Lower lobe of right lung (tissue), 2 donors: ENCODE data around the gene SMIM32. TPM values are rescaled to one million over a fixed set of nuclear protein-coding genes. Genes with fewer than 3 reads are reported as not detected.

Experiments
- ATAC-seq, 2 donors: fragments of 200-7000 bp; cut with Tn5 transposase; one replicate each; pipeline ENCODE4 v1.9.1; 2020 to 2022; ENCODE audit warnings: mild to moderate bottlenecking in 2 of 2, moderate library complexity in 2 of 2
- DNase-seq: peaks from one replicate; pipeline ENCODE4 v3.0.0-alpha.2; 2020
- H3K27ac ChIP-seq: fragments of 200-600 bp; one replicate; pipeline ENCODE4 v1.8.0; 2022
- H3K27me3 ChIP-seq: fragments of 200-600 bp; one replicate; pipeline ENCODE4 v1.8.0; 2022; ENCODE audit warnings: low read depth
- H3K36me3 ChIP-seq: fragments of 200-600 bp; one replicate; pipeline ENCODE4 v1.8.0; 2022; ENCODE audit warnings: mild to moderate bottlenecking
- H3K4me1 ChIP-seq: fragments of 200-600 bp; one replicate; pipeline ENCODE4 v1.8.0; 2022
- H3K4me3 ChIP-seq: fragments of 200-600 bp; one replicate; pipeline ENCODE4 v1.8.0; 2022; ENCODE audit warnings: mild to moderate bottlenecking
- H3K9me3 ChIP-seq: fragments of 200-600 bp; one replicate; pipeline ENCODE4 v1.8.0; 2022
- CTCF ChIP-seq: fragments of 200-600 bp; IDR thresholded peaks from one replicate; pipeline ENCODE4 v1.8.0; 2022; ENCODE audit warnings: antibody characterized with exemption, mild to moderate bottlenecking
- intact Hi-C: fragments of 100-400 bp; cut with DNase I; formaldehyde crosslinking; loops from one replicate; pipeline ENCODE4 v1.11.0; 2022
- total RNA-seq: library from RNA; stranded (reverse); fragmentation: NEBNext Ultra II Directional; extraction: Animal tissue kit (Norgen Biotek cat#: 25700); gene quantifications from one replicate; pipeline ENCODE4 v1.2.1, GENCODE V29; 2021
- donor health status: DM: no; HTN: yes; CAD: no; lungs with severe emphysema.

SMIM32 gene
- total RNA-seq, 1 donor from 2014 or later: not detected

DNA sequence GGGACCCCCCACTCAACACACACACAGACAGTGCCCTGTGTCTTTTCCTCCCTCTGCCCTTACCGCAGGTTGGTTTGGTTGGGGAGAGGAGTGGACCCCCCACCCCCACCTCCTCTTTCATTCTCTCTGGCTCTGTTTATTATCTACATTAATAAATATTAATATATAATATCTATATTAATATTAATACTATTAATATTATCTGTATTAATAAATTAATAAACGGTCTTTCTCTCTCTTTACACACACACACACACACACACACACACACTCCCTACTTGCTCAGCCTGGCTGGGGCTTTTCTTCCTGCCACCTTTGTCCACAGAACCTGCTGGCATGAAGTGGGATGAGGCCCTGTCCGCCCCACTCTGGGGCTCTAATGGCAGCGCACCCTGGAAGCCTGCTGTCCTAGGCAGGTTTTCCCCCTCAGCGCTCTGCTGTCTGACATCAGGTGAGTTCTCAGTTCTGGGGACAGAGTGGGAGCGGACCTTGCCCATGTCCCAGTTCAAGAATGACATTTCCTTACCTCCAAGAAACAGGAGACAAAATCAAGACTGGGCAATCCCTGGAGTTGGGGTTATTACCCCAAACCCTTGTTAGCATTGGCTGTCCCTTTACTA lies 10.5 kb upstream of the SMIM32 start:
- no peaks in the 10 kb centered on the region for H3K9me3 ChIP-seq
- intact Hi-C loops: no loop called here
- peaks cover 4% of the 10 kb centered on the region for H3K27me3 ChIP-seq
- no peak for DNase-seq
- no peak overlapping the region for H3K27ac ChIP-seq
- no peak for TF ChIP-seq CTCF
- no peak for ATAC-seq
- no peaks in the 10 kb centered on the region for H3K4me1 ChIP-seq
- H3K36me3 ChIP-seq: no peaks in the 10 kb centered on the region
- H3K4me3 ChIP-seq: no peak overlapping the region

DNA sequence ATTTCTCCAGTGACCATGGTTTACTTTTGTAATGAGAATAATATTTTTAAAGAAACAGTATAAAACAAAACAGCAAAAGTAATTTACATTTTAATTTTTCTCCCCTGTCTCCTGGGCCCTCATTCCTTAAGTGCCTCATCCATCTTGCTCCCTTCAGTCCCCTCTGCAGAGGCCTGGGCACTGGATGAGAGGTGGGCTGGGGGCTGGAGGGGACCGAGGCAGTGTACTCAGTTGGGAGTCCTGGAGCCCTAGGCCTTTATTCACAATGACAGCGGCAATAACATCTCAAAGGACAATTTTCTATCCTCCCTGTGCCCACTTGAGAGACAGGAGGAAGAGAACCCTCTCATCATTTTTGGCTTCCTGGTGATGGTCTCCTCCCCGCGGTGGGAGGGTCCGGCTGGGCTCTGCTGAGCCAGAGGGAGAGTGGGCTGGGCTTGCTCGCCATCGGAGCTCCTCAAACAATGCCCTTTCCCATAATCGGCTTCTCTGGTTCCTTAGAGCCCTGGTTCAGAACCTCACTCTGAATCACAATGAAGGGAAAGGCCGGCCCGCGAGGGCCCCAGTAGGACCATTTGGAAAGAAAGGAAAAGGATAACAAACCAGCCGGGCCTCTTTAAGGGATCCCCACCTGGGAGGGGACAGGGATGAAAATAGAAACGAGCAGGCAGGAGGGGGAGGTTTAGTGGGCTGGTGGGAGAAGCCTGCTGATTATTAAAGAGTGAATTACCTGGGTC lies 9.7 kb upstream of the SMIM32 start:
- H3K27ac ChIP-seq: no peak overlapping the region
- H3K4me3 ChIP-seq: no peak overlapping the region
- H3K4me1 ChIP-seq: no peaks in the 10 kb centered on the region
- no peak for ATAC-seq
- peaks cover 4% of the 10 kb centered on the region for H3K27me3 ChIP-seq
- TF ChIP-seq CTCF: no peak
- no peaks in the 10 kb centered on the region for H3K36me3 ChIP-seq
- intact Hi-C loops: no loop called here
- no peaks in the 10 kb centered on the region for H3K9me3 ChIP-seq
- no peak for DNase-seq

DNA sequence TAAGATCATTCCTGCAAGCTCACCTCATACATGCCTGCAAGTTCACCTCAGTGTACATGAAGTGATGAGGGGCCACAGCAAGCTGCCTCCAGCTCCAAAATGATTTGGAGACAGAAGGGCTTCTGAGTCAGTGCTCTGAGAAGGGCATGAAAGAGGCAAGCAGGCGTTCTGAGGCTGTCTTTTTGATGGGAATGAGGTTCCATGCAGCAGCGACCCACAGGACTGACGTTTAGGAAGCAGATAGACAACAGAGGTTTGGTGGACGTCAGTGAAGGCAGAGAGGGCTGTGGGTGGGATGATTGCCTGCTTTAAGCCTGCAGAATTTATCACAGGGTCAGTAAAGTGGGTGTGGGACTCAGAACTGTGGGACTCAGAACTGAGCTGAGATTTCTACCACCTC lies 8.9 kb upstream of the SMIM32 start:
- intact Hi-C loops: no loop called here
- no peaks in the 10 kb centered on the region for H3K4me1 ChIP-seq
- no peak for TF ChIP-seq CTCF
- H3K4me3 ChIP-seq: no peak overlapping the region
- H3K36me3 ChIP-seq: no peaks in the 10 kb centered on the region
- no peak for ATAC-seq
- no peak for DNase-seq
- H3K27me3 ChIP-seq: peaks cover 4% of the 10 kb centered on the region
- H3K9me3 ChIP-seq: no peaks in the 10 kb centered on the region
- no peak overlapping the region for H3K27ac ChIP-seq

DNA sequence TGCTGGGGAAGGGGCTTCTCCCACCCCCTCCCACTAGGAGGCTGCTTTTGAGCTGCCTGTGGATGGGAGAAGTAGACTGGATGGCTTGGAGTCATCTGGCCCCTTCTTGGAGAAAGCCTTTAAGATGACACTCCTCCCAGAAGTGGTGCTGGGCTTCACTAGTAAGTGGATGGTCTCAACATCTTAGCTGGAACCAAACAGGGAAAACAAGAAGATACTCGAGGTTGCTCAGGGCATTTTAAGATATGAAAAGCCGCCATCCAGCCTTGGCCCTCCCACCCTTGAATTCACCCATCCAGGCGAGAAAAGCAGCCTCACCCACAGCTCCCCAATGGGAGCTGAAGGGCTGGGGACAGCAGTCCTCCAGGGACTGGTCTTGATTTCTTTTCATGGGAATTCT lies 7.8 kb upstream of the SMIM32 start:
- Histone ChIP-seq H3K27ac (no peak overlapping the region), H3K36me3 (no peaks in the 10 kb centered on the region), H3K4me3 (no peak overlapping the region), H3K9me3 (no peaks in the 10 kb centered on the region), H3K27me3 (peaks cover 14% of the 10 kb centered on the region), H3K4me1 (no peaks in the 10 kb centered on the region)
- ATAC-seq (no peak), DNase-seq (no peak)
- no peak for TF ChIP-seq CTCF
- intact Hi-C loops: no loop called here

- H3K36me3 ChIP-seq: no peaks in the 10 kb centered on the region
- DNase-seq (no peak), ATAC-seq (no peak)
- H3K27ac ChIP-seq: no peak overlapping the region
- no peaks in the 10 kb centered on the region for H3K9me3 ChIP-seq
- no peak overlapping the region for H3K4me3 ChIP-seq
- H3K27me3 ChIP-seq: peaks cover 17% of the 10 kb centered on the region
- H3K4me1 ChIP-seq: no peaks in the 10 kb centered on the region
- no peak for TF ChIP-seq CTCF
- intact Hi-C loops: no loop called here
These were observed 7.2 kb upstream of the SMIM32 start for GRCh38 chr5:136200130-136200529.
